ENCODE measurements around the gene VPS26A. TPM values are rescaled to one million over a fixed set of nuclear protein-coding genes. Genes with fewer than 3 reads are reported as not detected.

VPS26A gene
- total RNA-seq, 1 donor from 2014 or later: 45.0 TPM

- no peaks in the 10 kb centered on the region for H3K27me3 ChIP-seq (ENCODE audit: control insufficient read depth, insufficient read depth, low read length)
- no peak for DNase-seq (ENCODE audit: low read depth)
- H3K4me3 ChIP-seq (ENCODE audit: low read depth, low read length): no peak overlapping the region
- TF ChIP-seq CTCF (IDR thresholded peaks at IDR 0.05; ENCODE audit: insufficient read depth, low read length, poor library complexity, severe bottlenecking): no peak
- H3K36me3 ChIP-seq (ENCODE audit: control insufficient read depth, insufficient read depth, low read length): no peaks in the 10 kb centered on the region
Measured at GRCh38 chr10:69097729-69098128, 26.2 kb upstream of the VPS26A start.

- TF ChIP-seq CTCF (IDR thresholded peaks at IDR 0.05; ENCODE audit: insufficient read depth, low read length, poor library complexity, severe bottlenecking): no peak
- no peaks in the 10 kb centered on the region for H3K27me3 ChIP-seq (ENCODE audit: control insufficient read depth, insufficient read depth, low read length)
- DNase-seq (ENCODE audit: low read depth): no peak
Measured at GRCh38 chr10:69100136-69100872, 23.7 kb upstream of the VPS26A start.

GRCh38 chr10:69101451-69102095, 22.4 kb upstream of the VPS26A start:
- H3K36me3 ChIP-seq (ENCODE audit: control insufficient read depth, insufficient read depth, low read length): no peaks in the 10 kb centered on the region
- no peak overlapping the region for H3K4me3 ChIP-seq (ENCODE audit: low read depth, low read length)
- no peaks in the 10 kb centered on the region for H3K27me3 ChIP-seq (ENCODE audit: control insufficient read depth, insufficient read depth, low read length)
- peak; percentile 59 for DNase-seq (ENCODE audit: low read depth)
- no peak for TF ChIP-seq CTCF (IDR thresholded peaks at IDR 0.05; ENCODE audit: insufficient read depth, low read length, poor library complexity, severe bottlenecking)

More at GRCh38 chr10:69100136-69100872, 23.7 kb upstream of the VPS26A start:
- no peak overlapping the region for H3K4me3 ChIP-seq (ENCODE audit: low read depth, low read length)
- H3K36me3 ChIP-seq (ENCODE audit: control insufficient read depth, insufficient read depth, low read length): no peaks in the 10 kb centered on the region

- Histone ChIP-seq H3K36me3 (ENCODE audit: control insufficient read depth, insufficient read depth, low read length) (no peaks in the 10 kb centered on the region), H3K27me3 (ENCODE audit: control insufficient read depth, insufficient read depth, low read length) (no peaks in the 10 kb centered on the region), H3K4me3 (ENCODE audit: low read depth, low read length) (no peak overlapping the region)
- DNase-seq (ENCODE audit: low read depth): no peak
- no peak for TF ChIP-seq CTCF (IDR thresholded peaks at IDR 0.05; ENCODE audit: insufficient read depth, low read length, poor library complexity, severe bottlenecking)
Measured at GRCh38 chr10:69102440-69102839, 21.5 kb upstream of the VPS26A start.

GRCh38 chr10:69103784-69104183, 20.2 kb upstream of the VPS26A start:
- no peak for TF ChIP-seq CTCF (IDR thresholded peaks at IDR 0.05; ENCODE audit: insufficient read depth, low read length, poor library complexity, severe bottlenecking)
- Histone ChIP-seq H3K36me3 (ENCODE audit: control insufficient read depth, insufficient read depth, low read length) (no peaks in the 10 kb centered on the region), H3K27me3 (ENCODE audit: control insufficient read depth, insufficient read depth, low read length) (no peaks in the 10 kb centered on the region), H3K4me3 (ENCODE audit: low read depth, low read length) (no peak overlapping the region)
- DNase-seq (ENCODE audit: low read depth): no peak

Data from kidney epithelial cell (primary cell).